Activated T-cell treated with anti-CD3 and anti-CD28 coated beads for 24 hours (primary cell): ENCODE measurements around the gene SUGCT.
"Not testable (repeated sequence)": the region's sequence is repeated elsewhere in the genome, so short reads cannot be mapped to it uniquely, and the experiment has no call there.

ENCODE experiments used
- DNase-seq: peaks from one replicate; pipeline ENCODE4 v3.0.0-alpha.2; 2020; ENCODE audit warnings: low read depth

Gene SUGCT

DNA sequence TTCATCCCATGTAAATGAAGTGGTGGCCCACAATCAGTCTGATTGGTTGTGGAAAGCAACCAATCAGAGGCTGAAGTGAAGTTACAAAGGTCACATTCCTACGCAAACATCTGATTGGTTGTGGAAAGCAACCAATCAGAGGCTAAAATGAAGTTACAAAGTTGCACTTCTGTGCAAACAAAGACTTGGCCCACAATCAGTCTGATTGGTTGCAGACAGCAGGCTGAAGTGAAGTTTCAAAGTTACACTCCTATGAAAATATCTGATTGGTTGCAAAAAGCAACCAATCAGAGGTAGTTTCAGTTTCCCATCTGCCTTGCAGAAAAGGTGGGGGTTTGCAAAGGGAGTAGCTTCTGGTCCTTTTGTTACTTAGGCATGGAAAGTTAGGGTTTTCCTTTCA is 492.6 kb downstream of the SUGCT start:
- DNase-seq = not testable (repeated sequence)

GRCh38 chr7:40629891-40630290 is 495.1 kb downstream of the SUGCT start:
- DNase-seq = no peak

- no peak for DNase-seq
These were observed 499.3 kb downstream of the SUGCT start for GRCh38 chr7:40634118-40634517.

DNA sequence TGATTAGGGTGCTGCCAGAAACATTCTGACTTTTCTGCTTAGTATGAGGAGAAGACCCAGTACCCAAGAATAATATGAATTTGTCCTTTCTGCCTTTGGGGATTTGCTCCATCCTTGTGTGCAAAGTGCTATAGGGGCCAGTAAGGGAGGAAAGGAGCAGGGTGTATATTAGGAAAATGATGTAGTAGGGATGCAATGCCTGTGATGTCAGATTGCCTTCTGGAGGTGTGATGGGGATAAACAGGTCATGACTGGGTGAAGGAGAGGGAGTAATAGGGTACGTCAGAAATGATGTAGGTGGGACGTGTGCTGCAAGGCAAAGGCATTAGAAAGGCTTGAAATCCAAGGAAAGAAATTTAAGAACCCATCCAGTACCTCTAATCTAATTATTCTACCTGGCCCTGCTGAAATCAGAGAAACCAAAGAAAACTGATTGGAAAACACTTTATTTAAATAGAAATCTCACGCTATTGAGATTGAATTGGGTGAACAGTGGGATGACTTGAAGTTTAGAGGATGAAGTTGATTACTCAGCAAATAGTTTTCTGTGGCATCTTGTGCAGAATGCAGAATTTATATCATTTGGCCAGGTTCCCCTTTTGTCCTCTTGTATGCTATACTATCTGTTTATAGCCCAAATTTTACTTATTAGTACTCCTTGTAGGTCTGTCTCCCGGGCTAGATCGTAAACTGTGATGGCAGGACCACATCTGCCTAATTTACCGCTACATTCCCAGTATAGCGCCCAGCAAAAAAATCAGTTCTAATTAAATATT is 503.9 kb downstream of the SUGCT start:
- no peak for DNase-seq

DNA sequence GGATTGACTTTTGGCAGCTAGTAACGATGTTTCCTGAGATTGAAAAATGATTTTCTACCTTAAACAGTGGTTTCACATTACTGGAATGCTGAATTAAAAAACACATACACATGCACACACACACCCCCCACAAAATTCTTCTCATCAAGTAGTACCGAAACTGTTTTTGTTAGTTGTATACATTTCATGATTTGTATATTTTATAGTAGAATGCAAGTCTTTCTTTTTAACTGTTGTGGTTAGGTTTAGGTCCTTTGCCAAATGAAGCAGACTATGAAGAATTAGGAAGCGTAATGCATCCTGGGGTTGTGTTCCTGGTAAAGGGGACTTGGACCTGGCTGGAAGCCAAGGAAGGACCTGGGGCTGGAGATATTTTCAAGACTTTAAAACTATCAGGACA is 505.8 kb downstream of the SUGCT start:
- DNase-seq = no peak

DNA sequence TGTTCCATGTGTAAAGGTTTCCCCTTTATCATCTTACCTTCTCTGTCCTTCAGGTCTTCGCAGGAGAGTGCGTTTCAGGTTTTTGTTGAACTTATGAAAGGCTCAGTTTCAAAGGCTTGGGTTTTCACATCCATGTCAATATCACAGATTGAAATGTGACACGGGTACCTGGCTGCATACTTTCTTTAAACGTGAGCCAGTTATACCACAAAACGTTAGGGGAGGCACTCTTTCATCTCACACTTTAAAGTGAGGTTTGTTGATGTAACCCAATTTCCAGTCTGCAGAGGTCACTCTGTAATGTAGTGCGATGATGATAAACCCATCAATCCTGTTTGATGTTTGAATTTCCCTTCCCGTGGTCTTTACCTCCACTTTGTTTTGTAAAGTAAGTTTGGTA is 506.9 kb downstream of the SUGCT start:
- no peak for DNase-seq

GRCh38 chr7:40643664-40644063 is 508.9 kb downstream of the SUGCT start:
- DNase-seq = no peak

GRCh38 chr7:40644454-40645188 is 509.8 kb downstream of the SUGCT start:
- DNase-seq = no peak

GRCh38 chr7:40645197-40645596 is 510.4 kb downstream of the SUGCT start:
- no peak for DNase-seq

- DNase-seq = no peak
These were observed 511.9 kb downstream of the SUGCT start for GRCh38 chr7:40646717-40647116.

- no peak for DNase-seq
These were observed 512.9 kb downstream of the SUGCT start for GRCh38 chr7:40647719-40648118.

- no peak for DNase-seq
These were observed 514.4 kb downstream of the SUGCT start for GRCh38 chr7:40649247-40649646.

- not testable (repeated sequence) for DNase-seq
These were observed 516.1 kb downstream of the SUGCT start for GRCh38 chr7:40650903-40651302.

GRCh38 chr7:40654171-40654570 is 519.4 kb downstream of the SUGCT start:
- no peak for DNase-seq

GRCh38 chr7:40655426-40655825 is 520.6 kb downstream of the SUGCT start:
- DNase-seq = no peak

DNA sequence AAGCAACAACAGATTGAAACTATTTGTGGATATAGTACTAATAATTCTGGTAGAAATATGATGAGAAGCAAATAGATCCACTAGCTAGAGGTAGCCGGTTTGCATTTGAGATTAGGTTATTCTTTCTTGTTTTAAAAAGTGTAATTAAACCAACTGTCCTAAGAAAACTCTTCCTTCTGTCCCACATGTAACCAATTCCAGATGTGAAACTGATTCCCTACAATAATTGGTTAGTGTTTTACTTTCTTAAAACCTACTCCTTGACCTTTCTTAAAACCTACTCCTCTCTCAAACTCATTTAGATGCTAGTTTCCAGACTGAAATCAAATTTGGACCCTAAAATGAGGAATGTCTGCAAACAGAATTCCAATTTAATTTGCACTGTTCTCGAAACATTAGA is 521.5 kb downstream of the SUGCT start:
- DNase-seq = no peak

- no peak for DNase-seq
These were observed 523.9 kb downstream of the SUGCT start for GRCh38 chr7:40658729-40659128.

DNA sequence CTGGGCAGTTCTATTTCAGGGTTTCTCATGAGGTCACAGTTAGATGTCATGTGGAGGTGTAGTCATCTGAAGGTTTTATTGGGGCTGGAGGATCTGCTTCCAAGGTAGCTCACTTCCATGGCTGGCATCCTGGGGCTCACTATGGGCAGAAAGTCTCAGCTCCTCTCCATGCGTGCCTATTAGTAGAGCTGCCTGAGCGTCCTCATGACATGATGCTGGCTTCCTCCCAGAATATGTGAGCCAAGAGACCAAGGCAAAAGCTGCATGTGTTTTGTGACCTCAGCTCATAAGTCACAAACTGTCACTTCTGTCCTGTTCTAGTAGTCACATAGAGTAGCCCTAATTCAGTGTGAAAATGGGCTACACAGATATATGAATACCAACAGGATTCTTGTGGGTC is 524.4 kb downstream of the SUGCT start:
- DNase-seq = no peak

DNA sequence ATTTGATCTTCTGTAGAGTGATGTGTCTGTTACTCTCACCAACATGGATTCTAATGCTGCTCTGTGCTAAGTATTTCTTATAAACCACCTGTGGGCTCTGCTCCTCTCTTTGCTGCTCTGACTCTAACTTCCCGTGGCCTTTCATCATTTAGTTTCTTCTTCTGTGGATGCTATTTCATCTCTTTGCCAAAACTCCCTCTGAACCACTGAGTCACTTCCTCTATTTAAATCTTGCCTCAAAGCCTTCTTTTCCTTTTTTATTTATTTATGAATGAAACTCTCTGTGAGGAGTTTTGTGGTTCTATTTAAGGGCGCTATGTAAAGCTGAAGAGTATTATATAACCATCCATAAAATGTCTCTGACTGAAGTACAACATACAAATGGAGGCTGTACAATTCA is 538.5 kb downstream of the SUGCT start:
- no peak for DNase-seq

DNA sequence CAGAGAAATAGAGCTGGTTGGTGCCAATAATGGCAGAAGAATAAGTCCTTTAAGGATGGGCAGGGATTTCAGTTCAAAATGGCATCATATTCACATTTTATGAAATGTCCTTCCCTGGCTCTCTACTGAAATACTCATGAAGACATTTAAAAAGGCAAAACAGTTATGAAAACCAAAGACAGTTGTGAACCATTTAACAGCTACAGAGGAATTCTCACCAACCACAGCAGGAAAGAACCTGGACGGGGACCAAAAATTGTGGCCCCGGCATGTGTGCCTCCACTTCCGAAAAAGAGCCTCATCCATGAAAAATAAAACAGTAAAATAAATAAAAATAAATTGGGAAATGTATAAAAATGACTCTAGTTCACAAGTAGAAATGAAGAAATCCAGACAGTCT is 539.5 kb downstream of the SUGCT start:
- no peak for DNase-seq

GRCh38 chr7:40675741-40676140 is 540.9 kb downstream of the SUGCT start:
- no peak for DNase-seq

DNA sequence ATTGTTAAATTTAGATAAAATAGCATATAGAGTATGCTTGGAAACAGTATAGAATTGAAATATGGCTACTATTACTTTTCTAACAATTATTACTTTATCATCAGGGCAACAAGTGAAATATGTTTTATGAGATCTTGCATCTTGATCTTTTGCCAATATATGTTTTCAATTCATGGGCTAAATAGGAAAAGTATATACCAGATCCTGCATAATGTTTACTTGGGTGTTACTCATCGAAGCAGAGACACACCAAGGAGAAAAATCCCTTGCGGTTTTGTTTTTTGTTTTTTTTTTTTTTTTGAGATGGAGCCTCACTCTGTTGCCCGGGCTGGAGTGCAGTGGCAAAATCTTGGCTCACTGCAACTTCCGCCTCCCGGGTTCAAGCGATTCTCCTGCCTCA is 541.4 kb downstream of the SUGCT start:
- DNase-seq = no peak

- no peak for DNase-seq
These were observed 545.9 kb downstream of the SUGCT start for GRCh38 chr7:40680657-40681056.

- no peak for DNase-seq
These were observed 547.9 kb downstream of the SUGCT start for GRCh38 chr7:40682696-40683095.
